GM23248 (cell line): ENCODE data around the gene OPRL1. TPM values are rescaled to one million over a fixed set of nuclear protein-coding genes. Genes with fewer than 3 reads are reported as not detected.

Source experiments
- DNase-seq: peaks from one replicate; pipeline ENCODE4 v3.0.0-alpha.2; 2015
- H2AFZ ChIP-seq: fragments of 200-600 bp; sonication (generic); 2 replicates; pipeline ENCODE4 v1.6.1; 2016; ENCODE audit warnings: antibody characterized with exemption
- H3F3A ChIP-seq: fragments of 200-600 bp; sonication (generic); 2 replicates; pipeline ENCODE4 v1.6.1; 2016; ENCODE audit warnings: mild to moderate bottlenecking, antibody characterized with exemption, mixed run types; ENCODE audit not compliant: insufficient read depth
- H3K27ac ChIP-seq: fragments of 200-600 bp; sonication (generic); 2 replicates; pipeline ENCODE4 v1.5.1; 2016; ENCODE audit warnings: mild to moderate bottlenecking
- H3K27me3 ChIP-seq: fragments of 200-600 bp; sonication (generic); replicated peaks from 2 replicates; pipeline ENCODE4 v1.6.1; 2016; ENCODE audit warnings: mild to moderate bottlenecking; ENCODE audit not compliant: insufficient read depth
- H3K36me3 ChIP-seq: fragments of 200-600 bp; sonication (generic); 2 replicates; pipeline ENCODE4 v1.6.1; 2016; ENCODE audit warnings: low read depth, mild to moderate bottlenecking
- H3K4me1 ChIP-seq: fragments of 200-600 bp; sonication (generic); 2 replicates; pipeline ENCODE4 v1.6.1; 2016; ENCODE audit warnings: mild to moderate bottlenecking; ENCODE audit not compliant: insufficient read depth
- H3K4me2 ChIP-seq: fragments of 200-600 bp; sonication (generic); one replicate; pipeline ENCODE4 v1.6.1; 2016; ENCODE audit warnings: mild to moderate bottlenecking; ENCODE audit not compliant: unreplicated experiment
- H3K4me3 ChIP-seq: fragments of 200-600 bp; sonication (generic); 2 replicates; pipeline ENCODE4 v1.5.1; 2016; ENCODE audit warnings: mild to moderate bottlenecking
- H3K79me2 ChIP-seq: fragments of 200-600 bp; sonication (generic); 2 replicates; pipeline ENCODE4 v1.6.1; 2016; ENCODE audit warnings: mild to moderate bottlenecking; ENCODE audit not compliant: insufficient read depth
- H3K9ac ChIP-seq: fragments of 200-600 bp; sonication (generic); 2 replicates; pipeline ENCODE4 v1.6.1; 2016; ENCODE audit warnings: mild to moderate bottlenecking
- H3K9me2 ChIP-seq: fragments of 200-600 bp; sonication (generic); 2 replicates; pipeline ENCODE4 v1.6.1; 2016; ENCODE audit warnings: mixed run types, mild to moderate bottlenecking, moderate library complexity; ENCODE audit not compliant: insufficient read depth
- H3K9me3 ChIP-seq: fragments of 200-600 bp; sonication (generic); one replicate; pipeline ENCODE4 v1.6.1; 2017; ENCODE audit warnings: low read depth
- H4K20me1 ChIP-seq: fragments of 200-600 bp; sonication (generic); 2 replicates; pipeline ENCODE4 v1.6.0; 2016; ENCODE audit not compliant: insufficient read depth
- EZH2 ChIP-seq: fragments of 200-600 bp; sonication (generic); IDR thresholded peaks from 2 replicates; pipeline ENCODE4 v1.6.1; 2018; ENCODE audit warnings: antibody characterized with exemption, mild to moderate bottlenecking; ENCODE audit not compliant: insufficient read depth, poor library complexity, severe bottlenecking
- EZH2phosphoT487 ChIP-seq: fragments of 200-600 bp; sonication (generic); IDR thresholded peaks from 2 replicates; pipeline ENCODE4 v1.6.1; 2018; ENCODE audit warnings: antibody characterized with exemption, moderate library complexity, mild to moderate bottlenecking, low read depth; ENCODE audit not compliant: insufficient read depth
- WGBS, 2 experiments: methylation state at CpG; one replicate each; pipeline ENCODE4 v1.1.6; 2015 to 2017; ENCODE audit warnings: low lambda C conversion rate in 2 of 2, low coverage in 1 of 2; ENCODE audit errors: missing lambda C conversion rate in 2 of 2; 5-methylcytosine and 5-hydroxymethylcytosine counted together
- in situ Hi-C: fragments of 300-500 bp; cut with MboI; formaldehyde crosslinking; loops from 2 replicates; pipeline ENCODE4 v1.15.0; 2020
- polyA plus RNA-seq: library from polyadenylated mRNA; unstranded; fragments of >200 nt; fragmentation: Nextera tagmentation; extraction: Ambion mirVana; gene quantifications from 2 replicates; pipeline ENCODE4 v1.2.1, GENCODE V29; 2016
- total RNA-seq: library from RNA; depleted of rRNA; stranded (reverse); fragments of >200 nt; shearing (Covaris generic); gene quantifications from 2 replicates; pipeline ENCODE4 v1.2.3, GENCODE V29; 2014

Gene OPRL1
- total and polyA plus RNA-seq, 2 experiments from 2014 or later, result 0.35 to 0.86 TPM

DNA sequence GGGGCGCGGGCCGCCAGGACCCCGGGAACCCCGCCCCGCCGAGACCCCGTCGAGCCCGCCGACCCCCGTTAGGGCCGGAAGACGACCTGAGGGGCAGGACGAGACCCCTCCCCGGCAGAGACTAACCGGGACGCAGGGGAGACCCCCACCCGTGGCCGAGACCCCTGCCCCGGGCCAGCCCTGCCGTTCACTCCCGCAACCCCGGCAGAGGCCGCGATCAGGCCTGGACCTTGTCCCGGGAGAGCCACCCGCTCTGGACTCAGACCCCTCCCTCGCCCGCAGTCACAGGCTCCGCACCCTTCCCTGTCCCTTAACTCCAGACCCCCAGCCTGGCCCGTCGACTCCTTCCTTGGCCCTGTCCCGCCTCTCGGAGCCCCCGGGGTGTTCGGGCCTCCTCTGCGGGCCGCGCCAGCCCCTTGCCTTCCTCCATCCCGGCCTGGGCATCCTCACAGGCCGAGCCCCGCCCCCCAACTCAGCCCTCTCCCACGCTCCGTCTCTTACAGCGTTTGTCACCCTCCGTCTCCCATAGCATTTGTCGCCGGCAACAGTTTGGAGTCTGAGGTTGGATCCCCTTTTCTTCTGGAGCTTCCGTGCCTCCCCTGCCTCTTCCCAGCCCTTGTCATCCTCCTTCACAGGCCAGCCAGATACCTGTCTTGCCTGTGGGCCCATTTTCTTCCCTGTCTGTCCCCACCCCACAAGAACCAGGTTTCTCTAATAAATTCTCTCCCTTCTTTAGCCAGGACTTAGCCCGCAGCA is 16.3 kb upstream of the OPRL1 start:
- Histone ChIP-seq H3K4me2 (peak overlapping the region; percentile 89), H3K4me1 (peaks cover 27% of the 10 kb centered on the region), H4K20me1 (no peaks in the 10 kb centered on the region), H3K36me3 (no peaks in the 10 kb centered on the region), H3K9me2 (no peaks in the 10 kb centered on the region), H3K9me3 (no peaks in the 10 kb centered on the region), H3F3A (0 out of 2 replicates have a peak, but pooled peaks cover 3% of the 10 kb centered on the region), H3K9ac (peak overlapping the region; percentile 96), H2AFZ (peak overlapping the region; percentile 57), H3K27ac (peak overlapping the region; percentile 66), H3K27me3 (no peaks in the 10 kb centered on the region), H3K79me2 (0 out of 2 replicates have a peak, but pooled peaks cover 8% of the 10 kb centered on the region), H3K4me3 (peak overlapping the region; percentile 89)
- peak; percentile 72 for DNase-seq
- in situ Hi-C loops, result no loop called here
- WGBS, 2 experiments, result 0 to 1% methylated on average over 24 to 30 of the region's 51 CpGs
- TF ChIP-seq EZH2phosphoT487 (no peak), EZH2 (no peak)

DNA sequence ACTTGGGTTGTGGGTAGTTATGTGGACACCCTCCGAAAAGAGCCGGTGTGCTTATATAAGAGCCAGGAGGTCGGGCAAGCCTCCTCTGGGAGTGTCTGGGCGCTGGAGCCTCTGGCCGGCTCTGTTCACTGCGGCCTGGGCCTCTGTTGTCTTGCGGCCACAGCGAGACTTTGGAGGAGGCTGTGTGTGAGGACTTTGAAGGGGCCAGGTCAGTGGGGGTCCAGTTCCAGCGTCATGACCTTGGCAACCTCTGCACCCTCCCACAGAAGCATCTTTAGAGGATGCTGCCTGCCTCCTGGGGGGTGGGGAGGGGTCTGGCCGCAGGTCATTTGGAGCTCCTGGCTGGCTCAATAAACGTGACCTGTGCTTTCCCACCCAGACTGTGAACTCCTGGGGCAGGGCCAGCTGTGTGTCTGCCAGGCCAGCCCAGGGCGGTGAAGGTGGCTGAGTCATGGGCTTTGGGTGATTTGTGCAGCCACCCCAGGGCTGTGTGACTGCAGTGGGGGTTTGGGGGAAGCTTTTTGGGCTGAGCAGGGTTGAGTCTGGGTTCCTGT is 15.7 kb upstream of the OPRL1 start:
- Histone ChIP-seq H3K9ac (peak overlapping the region; percentile 96), H3F3A (0 out of 2 replicates have a peak, but pooled peaks cover 3% of the 10 kb centered on the region), H4K20me1 (no peaks in the 10 kb centered on the region), H3K4me1 (peaks cover 27% of the 10 kb centered on the region), H3K36me3 (no peaks in the 10 kb centered on the region), H3K27me3 (no peaks in the 10 kb centered on the region), H3K9me3 (no peaks in the 10 kb centered on the region), H2AFZ (peak overlapping the region; percentile 57; the same call in 1 of the 2 replicates), H3K27ac (peak overlapping the region; percentile 66), H3K79me2 (0 out of 2 replicates have a peak, but pooled peaks cover 8% of the 10 kb centered on the region), H3K4me3 (peak overlapping the region; percentile 89), H3K4me2 (peak overlapping the region; percentile 89), H3K9me2 (no peaks in the 10 kb centered on the region)
- WGBS, 2 experiments, result 16 to 18% methylated on average over 12 of the region's 12 CpGs
- peak; percentile 89 for DNase-seq
- TF ChIP-seq EZH2, result no peak
- TF ChIP-seq EZH2phosphoT487, result no peak
- in situ Hi-C loops, result no loop called here

DNA sequence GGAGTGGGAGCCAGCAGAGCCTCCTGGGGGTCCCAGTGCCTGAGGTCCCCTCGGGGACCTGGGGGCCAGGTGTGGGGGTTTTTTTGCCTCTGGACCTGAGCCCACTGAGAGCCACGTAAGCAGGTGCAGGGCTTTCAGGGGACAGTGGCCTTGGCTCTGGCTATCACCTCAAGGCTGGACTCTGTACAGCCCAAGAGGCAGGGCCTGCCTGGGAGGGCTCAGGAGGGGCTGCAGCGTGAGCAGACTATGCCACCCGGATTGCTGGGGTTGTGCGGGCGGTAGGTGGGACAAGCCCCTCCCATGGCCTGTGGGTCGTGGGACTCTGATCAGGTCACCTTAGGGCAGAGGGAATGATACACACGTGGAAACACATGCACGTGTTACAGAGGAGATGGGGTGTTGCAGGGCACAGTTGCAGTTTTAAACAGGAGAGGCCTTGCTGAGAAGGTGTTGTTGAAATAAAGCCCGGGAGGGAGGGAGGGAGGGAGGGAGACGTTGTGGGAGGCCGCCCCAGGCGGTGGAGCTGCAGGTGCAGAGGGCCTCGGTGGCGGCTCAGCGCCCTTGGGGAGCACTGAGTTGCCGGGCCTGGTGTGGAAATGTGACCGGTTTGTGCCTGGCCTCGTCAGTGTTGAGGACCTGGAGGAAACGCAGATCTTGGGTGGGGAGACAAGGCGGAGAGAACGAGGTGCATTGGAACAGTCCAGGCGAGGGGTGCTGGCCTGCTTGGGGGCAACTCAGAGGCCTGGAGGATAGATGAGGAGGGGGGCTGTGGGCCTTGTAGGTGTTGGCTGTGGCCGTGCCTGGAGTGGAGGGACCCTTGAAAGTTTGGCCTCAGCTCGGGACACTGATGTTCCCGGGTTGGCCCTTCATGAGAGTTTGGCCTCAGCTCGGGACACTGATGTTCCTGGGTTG is 14.6 kb upstream of the OPRL1 start:
- H4K20me1 ChIP-seq, result no peaks in the 10 kb centered on the region
- DNase-seq, result no peak
- peaks cover 27% of the 10 kb centered on the region for H3K4me1 ChIP-seq
- H3F3A ChIP-seq, result 0 out of 2 replicates have a peak, but pooled peaks cover 3% of the 10 kb centered on the region
- H3K9me3 ChIP-seq, result no peaks in the 10 kb centered on the region
- H2AFZ ChIP-seq, result no peak overlapping the region
- 45 to 54% methylated on average over 22 to 27 of the region's 27 CpGs for WGBS, 2 experiments
- H3K4me3 ChIP-seq, result no peak overlapping the region
- no peaks in the 10 kb centered on the region for H3K9me2 ChIP-seq
- H3K36me3 ChIP-seq, result no peaks in the 10 kb centered on the region
- H3K4me2 ChIP-seq, result peak overlapping the region; percentile 16
- H3K9ac ChIP-seq, result no peak overlapping the region
- no peak overlapping the region for H3K27ac ChIP-seq
- no peaks in the 10 kb centered on the region for H3K27me3 ChIP-seq
- 0 out of 2 replicates have a peak, but pooled peaks cover 8% of the 10 kb centered on the region for H3K79me2 ChIP-seq
- no peak for TF ChIP-seq EZH2phosphoT487
- no peak for TF ChIP-seq EZH2
- in situ Hi-C loops, result no loop called here

DNA sequence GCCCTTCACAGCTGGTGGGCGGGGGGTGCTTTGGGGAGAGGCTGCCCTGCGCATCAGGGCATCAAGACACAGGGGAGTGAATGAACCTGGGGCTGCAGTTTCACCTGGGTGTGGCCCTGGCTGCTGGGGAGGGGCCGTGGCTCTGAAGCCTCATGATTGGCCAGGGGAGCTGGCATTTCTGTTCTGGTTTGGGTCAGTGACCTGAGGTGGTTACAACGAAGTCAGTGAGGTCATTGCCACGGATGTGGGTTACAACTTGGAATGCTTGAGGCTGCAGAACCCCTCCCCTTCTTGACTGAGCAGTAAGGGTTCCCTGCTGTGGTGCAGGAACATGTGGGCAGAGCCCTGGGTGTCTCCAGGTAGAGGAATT is 13.9 kb upstream of the OPRL1 start:
- Histone ChIP-seq H2AFZ (no peak overlapping the region), H3K9ac (no peak overlapping the region), H3K79me2 (0 out of 2 replicates have a peak, but pooled peaks cover 8% of the 10 kb centered on the region), H3K4me2 (peak overlapping the region; percentile 16), H3F3A (0 out of 2 replicates have a peak, but pooled peaks cover 3% of the 10 kb centered on the region), H3K9me2 (no peaks in the 10 kb centered on the region), H4K20me1 (no peaks in the 10 kb centered on the region), H3K27me3 (no peaks in the 10 kb centered on the region), H3K9me3 (no peaks in the 10 kb centered on the region), H3K27ac (no peak overlapping the region), H3K4me3 (no peak overlapping the region), H3K4me1 (peaks cover 27% of the 10 kb centered on the region), H3K36me3 (no peaks in the 10 kb centered on the region)
- TF ChIP-seq EZH2phosphoT487 (no peak), EZH2 (no peak)
- 36 to 38% methylated on average over 5 of the region's 5 CpGs for WGBS, 2 experiments
- in situ Hi-C loops, result no loop called here
- peak; percentile 77 for DNase-seq
